Measurements from ENCODE around the gene WDR1. TPM values are rescaled to one million over a fixed set of nuclear protein-coding genes. Genes with fewer than 3 reads are reported as not detected.

The WDR1 gene
- total and polyA plus RNA-seq, 2 donors from 2014 or later, result 176 to 313 TPM

DNA sequence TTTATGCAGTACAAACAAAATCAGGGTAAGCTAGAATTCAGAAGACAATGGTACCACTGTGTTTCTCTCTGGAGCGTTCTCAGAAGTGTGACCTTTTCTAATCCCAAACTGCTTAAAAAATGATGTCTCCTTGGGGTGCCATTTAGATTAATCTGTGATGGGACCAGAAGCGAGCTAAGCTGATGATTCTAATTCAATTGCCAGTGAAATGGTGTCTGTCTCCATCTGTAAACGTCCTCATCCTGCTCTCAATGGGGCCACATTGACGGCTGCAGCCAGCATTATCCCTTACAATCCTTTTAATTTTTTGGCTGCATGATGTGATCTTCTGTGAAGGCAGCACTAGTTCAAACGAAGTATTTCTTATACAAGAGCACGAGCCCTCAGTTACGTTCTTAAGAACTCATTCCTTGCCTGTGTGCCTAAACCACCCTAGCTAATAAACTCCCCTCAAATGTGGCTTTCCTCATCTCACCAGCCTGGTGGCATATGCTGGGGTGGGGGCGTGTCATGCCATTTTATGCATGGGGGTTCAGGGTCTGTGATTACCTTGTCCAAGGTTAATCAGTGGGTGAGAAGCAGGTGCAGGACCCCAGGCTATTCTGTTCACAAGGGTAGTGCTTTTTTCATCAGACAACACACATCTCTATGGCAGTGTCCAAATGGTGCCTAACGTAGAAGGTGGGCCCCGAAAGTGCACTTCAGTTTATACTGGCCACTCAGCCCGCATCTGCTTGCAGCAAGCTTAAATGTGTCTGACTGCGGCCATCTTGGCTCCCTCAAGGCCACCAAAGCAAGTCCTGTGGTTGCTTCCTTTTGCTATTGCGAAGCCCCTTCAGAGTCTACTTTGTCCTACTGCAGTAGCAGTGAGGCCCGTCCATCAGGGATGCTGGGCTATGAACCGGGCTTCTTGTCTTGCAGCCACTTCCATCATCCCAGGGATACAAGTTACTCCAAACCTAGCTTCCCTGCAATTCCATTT lies 49.6 kb downstream of the WDR1 start:
- Histone ChIP-seq H3K27ac (ENCODE audit: low read depth in 2 of 2, low read length in 2 of 2) (no peak overlapping the region), H3K9me3 (ENCODE audit: control insufficient read depth in 2 of 3, insufficient read depth in 1 of 3, low read length in 3 of 3) (no peaks in the 10 kb centered on the region), H3K4me1 (ENCODE audit: control insufficient read depth in 2 of 3, insufficient read depth in 2 of 3, low read depth in 1 of 3, low read length in 3 of 3) (peaks cover 0 to 12% (median 2%) of the 10 kb centered on the region in 3 donors), H3K27me3 (ENCODE audit: control insufficient read depth, insufficient read depth, low read length) (no peaks in the 10 kb centered on the region), H3K9ac (ENCODE audit: low read length in 3 of 3) (no peak overlapping the region), H3K36me3 (ENCODE audit: control insufficient read depth in 2 of 3, insufficient read depth in 3 of 3, low read length in 3 of 3) (no peaks in the 10 kb centered on the region), H3K4me3 (ENCODE audit: low read length in 3 of 3) (no peak overlapping the region)
- intact Hi-C loops (cut with DNase I), result no loop called here
- TF ChIP-seq, protein P1, sequence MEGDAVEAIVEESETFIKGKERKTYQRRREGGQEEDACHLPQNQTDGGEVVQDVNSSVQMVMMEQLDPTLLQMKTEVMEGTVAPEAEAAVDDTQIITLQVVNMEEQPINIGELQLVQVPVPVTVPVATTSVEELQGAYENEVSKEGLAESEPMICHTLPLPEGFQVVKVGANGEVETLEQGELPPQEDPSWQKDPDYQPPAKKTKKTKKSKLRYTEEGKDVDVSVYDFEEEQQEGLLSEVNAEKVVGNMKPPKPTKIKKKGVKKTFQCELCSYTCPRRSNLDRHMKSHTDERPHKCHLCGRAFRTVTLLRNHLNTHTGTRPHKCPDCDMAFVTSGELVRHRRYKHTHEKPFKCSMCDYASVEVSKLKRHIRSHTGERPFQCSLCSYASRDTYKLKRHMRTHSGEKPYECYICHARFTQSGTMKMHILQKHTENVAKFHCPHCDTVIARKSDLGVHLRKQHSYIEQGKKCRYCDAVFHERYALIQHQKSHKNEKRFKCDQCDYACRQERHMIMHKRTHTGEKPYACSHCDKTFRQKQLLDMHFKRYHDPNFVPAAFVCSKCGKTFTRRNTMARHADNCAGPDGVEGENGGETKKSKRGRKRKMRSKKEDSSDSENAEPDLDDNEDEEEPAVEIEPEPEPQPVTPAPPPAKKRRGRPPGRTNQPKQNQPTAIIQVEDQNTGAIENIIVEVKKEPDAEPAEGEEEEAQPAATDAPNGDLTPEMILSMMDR (IDR thresholded peaks at IDR 0.05; ENCODE audit: borderline replicate concordance, extremely low read depth, insufficient read depth), result no peak
- DNase-seq (peak in 2 of 5 donors; percentile 17 to 20), FAIRE-seq (no peak)

DNA sequence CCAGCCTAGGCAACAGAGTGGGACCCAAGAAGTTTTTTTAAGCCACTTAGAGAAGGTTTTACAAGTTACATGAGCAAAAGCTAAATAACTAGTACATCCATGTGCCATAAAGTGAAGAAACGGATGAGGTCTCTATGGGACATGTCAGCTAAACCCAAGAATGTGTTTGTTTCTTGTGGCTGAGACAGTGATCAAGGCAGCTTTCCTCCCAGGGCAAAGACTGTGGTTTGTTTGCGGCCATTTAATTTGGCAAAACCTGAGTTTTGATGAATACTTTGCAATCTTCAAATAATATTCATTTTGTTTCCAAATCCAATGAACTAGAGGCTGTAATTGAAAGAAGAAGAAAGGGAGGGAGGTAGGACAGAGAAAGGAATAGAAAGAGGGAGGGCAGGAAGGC lies 50.4 kb downstream of the WDR1 start:
- Histone ChIP-seq H3K36me3 (ENCODE audit: control insufficient read depth in 2 of 3, insufficient read depth in 3 of 3, low read length in 3 of 3) (no peaks in the 10 kb centered on the region), H3K27me3 (ENCODE audit: control insufficient read depth, insufficient read depth, low read length) (no peaks in the 10 kb centered on the region), H3K4me3 (ENCODE audit: low read length in 3 of 3) (no peak overlapping the region), H3K9ac (ENCODE audit: low read length in 3 of 3) (no peak overlapping the region), H3K27ac (ENCODE audit: low read depth in 2 of 2, low read length in 2 of 2) (no peak overlapping the region), H3K4me1 (ENCODE audit: control insufficient read depth in 2 of 3, insufficient read depth in 2 of 3, low read depth in 1 of 3, low read length in 3 of 3) (peaks cover 0 to 12% (median 2%) of the 10 kb centered on the region in 3 donors), H3K9me3 (ENCODE audit: control insufficient read depth in 2 of 3, insufficient read depth in 1 of 3, low read length in 3 of 3) (no peaks in the 10 kb centered on the region)
- FAIRE-seq, result no peak
- intact Hi-C loops (cut with DNase I), result no loop called here
- DNase-seq, result no peak
- TF ChIP-seq, protein P1 (IDR thresholded peaks at IDR 0.05; ENCODE audit: borderline replicate concordance, extremely low read depth, insufficient read depth), result no peak

DNA sequence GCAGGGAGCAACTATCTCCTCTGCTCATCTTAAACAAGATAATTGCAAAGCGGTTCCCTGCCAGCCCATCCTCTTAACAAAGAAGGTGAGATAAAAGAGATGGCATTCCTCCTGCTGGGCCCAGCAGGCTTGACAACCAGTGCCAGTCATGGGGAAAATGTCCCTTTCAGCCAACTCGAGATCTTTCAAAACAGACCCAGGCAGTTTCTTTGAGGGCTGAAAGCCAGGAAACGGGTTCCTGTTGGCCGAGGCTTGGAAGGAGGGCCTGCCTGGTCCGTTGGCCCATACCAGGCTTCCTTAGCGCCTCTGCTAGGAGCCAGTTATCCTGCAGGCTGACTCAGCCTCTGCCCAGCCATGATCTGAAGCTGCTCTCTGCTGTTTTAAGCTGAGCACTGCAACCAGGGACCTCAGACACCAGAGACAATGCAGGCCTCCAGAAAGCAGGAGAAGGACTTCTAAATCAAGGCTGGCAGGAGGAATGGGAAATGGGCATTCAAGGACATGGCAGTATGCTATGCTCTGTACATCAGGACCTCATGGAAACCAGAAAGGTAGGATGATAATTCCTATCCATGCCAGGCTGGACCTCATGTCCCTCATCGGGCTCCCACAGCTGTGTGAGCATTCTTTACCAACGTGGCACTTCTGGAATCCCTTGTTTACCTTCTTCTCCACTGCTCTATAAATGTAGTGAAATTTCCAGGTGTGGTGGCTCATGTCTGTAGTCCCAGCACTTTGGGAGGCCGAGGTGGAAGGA lies 52.9 kb downstream of the WDR1 start:
- peak; percentile 3 for FAIRE-seq
- H3K27ac ChIP-seq (ENCODE audit: low read depth in 2 of 2, low read length in 2 of 2), result peak overlapping the region; percentile 17 to 61

More for the DNA sequence above, 52.9 kb downstream of the WDR1 start:
- intact Hi-C loops (cut with DNase I), result no loop called here
- peak; percentile 32 to 84 (median 56) for DNase-seq
- Histone ChIP-seq H3K9ac (ENCODE audit: low read length in 3 of 3) (no peak overlapping the region), H3K36me3 (ENCODE audit: control insufficient read depth in 2 of 3, insufficient read depth in 3 of 3, low read length in 3 of 3) (no peaks in the 10 kb centered on the region), H3K4me3 (ENCODE audit: low read length in 3 of 3) (no peak overlapping the region), H3K9me3 (ENCODE audit: control insufficient read depth in 2 of 3, insufficient read depth in 1 of 3, low read length in 3 of 3) (no peaks in the 10 kb centered on the region), H3K27me3 (ENCODE audit: control insufficient read depth, insufficient read depth, low read length) (no peaks in the 10 kb centered on the region), H3K4me1 (ENCODE audit: control insufficient read depth in 2 of 3, insufficient read depth in 2 of 3, low read depth in 1 of 3, low read length in 3 of 3) (peaks cover 0 to 12% (median 2%) of the 10 kb centered on the region in 3 donors)
- TF ChIP-seq, protein P1 (IDR thresholded peaks at IDR 0.05; ENCODE audit: borderline replicate concordance, extremely low read depth, insufficient read depth), result peak; percentile 79

All from kidney (tissue), 14 donors.